SK-N-SH (cell line): ENCODE results near the gene CTDP1.

Source experiments
- EP300 ChIP-seq, 2 experiments: IDR thresholded peaks; 2 replicates each; pipeline versions ENCODE4 v1.4.0 to v1.6.1; 2012; ENCODE audit warnings: borderline replicate concordance in 1 of 2, low read depth in 1 of 2, low read length in 1 of 2
- FOXJ3 ChIP-seq: sonication (generic); formaldehyde crosslinking; IDR thresholded peaks from 2 replicates; pipeline ENCODE4 v1.5.1; 2020; ENCODE audit warnings: mild to moderate bottlenecking, missing genetic modification reagents
- TEAD4 ChIP-seq: IDR thresholded peaks from 2 replicates; pipeline ENCODE4 v1.4.0; 2012; ENCODE audit warnings: mild to moderate bottlenecking, borderline replicate concordance; ENCODE audit not compliant: insufficient read depth
- YY1 ChIP-seq: IDR thresholded peaks from 2 replicates; pipeline ENCODE4 v1.4.0; 2012; ENCODE audit warnings: low read depth, mild to moderate bottlenecking
- TF ChIP-seq, protein P1 (sequence below): fragments of 200-600 bp; sonication (generic); IDR thresholded peaks from 2 replicates; pipeline ENCODE4 v1.6.1; 2017; ENCODE audit warnings: antibody characterized with exemption, mild to moderate bottlenecking, moderate library complexity

DNA sequence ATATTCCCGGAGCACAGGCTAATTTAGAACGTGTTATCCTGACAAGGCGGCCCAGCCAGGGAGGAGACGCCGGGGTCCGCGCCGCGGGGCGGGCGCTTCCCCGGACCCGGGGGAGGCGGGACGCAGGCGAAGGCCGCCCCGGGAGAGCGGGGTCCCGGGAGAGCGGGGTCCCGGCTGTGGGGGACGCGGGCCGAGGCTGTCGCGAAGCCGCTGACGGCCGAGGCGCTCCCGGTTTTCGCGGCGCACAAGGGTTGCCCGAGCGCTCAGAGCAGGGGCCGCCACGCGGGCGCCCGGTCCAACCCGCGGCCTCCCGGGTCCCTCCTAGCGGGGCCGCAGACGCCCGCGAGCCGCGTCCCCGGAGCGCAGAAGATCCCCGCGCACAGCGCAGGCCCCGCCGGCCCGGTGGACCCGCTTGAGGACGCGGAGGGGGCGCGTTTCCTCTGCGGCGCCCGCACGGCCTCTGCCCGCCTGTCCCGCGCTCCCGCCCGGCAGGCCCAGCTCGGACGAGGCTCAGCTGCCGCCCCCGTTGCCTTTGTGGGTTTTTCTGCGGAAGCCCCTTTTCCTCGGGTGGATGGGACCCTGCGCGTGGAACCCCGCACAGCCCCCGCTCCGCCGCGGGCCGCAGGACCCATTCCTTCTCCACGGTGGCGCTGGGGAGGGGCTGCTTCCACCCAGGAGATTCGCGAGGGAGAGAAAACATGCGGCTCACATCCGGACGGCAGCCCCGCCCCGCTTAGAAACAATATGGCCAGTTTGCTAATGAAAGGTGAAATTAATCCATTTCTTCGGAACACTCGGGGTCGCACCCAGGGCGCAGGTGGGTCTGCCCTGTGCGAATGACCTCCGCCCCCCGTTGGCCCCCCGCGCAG, 108.5 kb downstream of the CTDP1 start:
- TF ChIP-seq, protein P1, sequence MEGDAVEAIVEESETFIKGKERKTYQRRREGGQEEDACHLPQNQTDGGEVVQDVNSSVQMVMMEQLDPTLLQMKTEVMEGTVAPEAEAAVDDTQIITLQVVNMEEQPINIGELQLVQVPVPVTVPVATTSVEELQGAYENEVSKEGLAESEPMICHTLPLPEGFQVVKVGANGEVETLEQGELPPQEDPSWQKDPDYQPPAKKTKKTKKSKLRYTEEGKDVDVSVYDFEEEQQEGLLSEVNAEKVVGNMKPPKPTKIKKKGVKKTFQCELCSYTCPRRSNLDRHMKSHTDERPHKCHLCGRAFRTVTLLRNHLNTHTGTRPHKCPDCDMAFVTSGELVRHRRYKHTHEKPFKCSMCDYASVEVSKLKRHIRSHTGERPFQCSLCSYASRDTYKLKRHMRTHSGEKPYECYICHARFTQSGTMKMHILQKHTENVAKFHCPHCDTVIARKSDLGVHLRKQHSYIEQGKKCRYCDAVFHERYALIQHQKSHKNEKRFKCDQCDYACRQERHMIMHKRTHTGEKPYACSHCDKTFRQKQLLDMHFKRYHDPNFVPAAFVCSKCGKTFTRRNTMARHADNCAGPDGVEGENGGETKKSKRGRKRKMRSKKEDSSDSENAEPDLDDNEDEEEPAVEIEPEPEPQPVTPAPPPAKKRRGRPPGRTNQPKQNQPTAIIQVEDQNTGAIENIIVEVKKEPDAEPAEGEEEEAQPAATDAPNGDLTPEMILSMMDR = no peak
- TF ChIP-seq EP300 (IDR thresholded peaks at IDR 0.05; ENCODE audit: borderline replicate concordance in 1 of 2, low read depth in 1 of 2, low read length in 1 of 2) = no peak
- no peak for TF ChIP-seq FOXJ3
- no peak for TF ChIP-seq TEAD4
- TF ChIP-seq YY1 = no peak
